Endodermal cell (in vitro differentiated cells): Measurements from ENCODE around the gene DDX56. TPM values are rescaled to one million over a fixed set of nuclear protein-coding genes. Genes with fewer than 3 reads are reported as not detected.
A peak's percentile ranks its signal among the peaks of the same experiment; 100 is the strongest.

Experiments used
- DNase-seq: peaks from one replicate; pipeline ENCODE4 v3.0.0-alpha.2; 2017
- H3K27ac ChIP-seq: 2 replicates; pipeline ENCODE4 v1.5.1; 2013; ENCODE audit warnings: mild to moderate bottlenecking, low read depth, low read length, moderate library complexity
- H3K27me3 ChIP-seq: 2 replicates; pipeline ENCODE4 v1.6.1; 2013; ENCODE audit warnings: mild to moderate bottlenecking, low read length, moderate library complexity; ENCODE audit not compliant: insufficient read depth, control insufficient read depth, poor library complexity, severe bottlenecking
- H3K36me3 ChIP-seq: 2 replicates; pipeline ENCODE4 v1.7.0; 2013; ENCODE audit warnings: mild to moderate bottlenecking, low read length, moderate library complexity; ENCODE audit not compliant: control insufficient read depth, insufficient read depth
- H3K4me1 ChIP-seq: one replicate; pipeline ENCODE4 v1.7.0; 2013; ENCODE audit warnings: low read length; ENCODE audit not compliant: control insufficient read depth, insufficient read depth
- H3K4me3 ChIP-seq: 2 replicates; pipeline ENCODE4 v1.5.1; 2013; ENCODE audit warnings: mild to moderate bottlenecking, low read length, moderate library complexity
- H3K9ac ChIP-seq: 2 replicates; pipeline ENCODE4 v1.6.1; 2013; ENCODE audit warnings: mild to moderate bottlenecking, low read length, moderate library complexity; ENCODE audit not compliant: poor library complexity, severe bottlenecking; ENCODE audit errors: extremely low read depth
- H3K9me3 ChIP-seq: 2 replicates; pipeline ENCODE4 v1.6.1; 2013; ENCODE audit warnings: mild to moderate bottlenecking, low read length, moderate library complexity; ENCODE audit not compliant: control insufficient read depth
- H3K27ac Mint-ChIP-seq: 2 replicates; pipeline ENCODE4 v1.8.0; 2020; ENCODE audit warnings: mixed read lengths
- H3K27me3 Mint-ChIP-seq: 2 replicates; pipeline ENCODE4 v1.8.0; 2021; ENCODE audit warnings: mild to moderate bottlenecking, mixed read lengths; ENCODE audit not compliant: insufficient read depth
- H3K36me3 Mint-ChIP-seq: 2 replicates; pipeline ENCODE4 v1.8.0; 2020; ENCODE audit warnings: low read depth, mixed read lengths
- H3K4me1 Mint-ChIP-seq: 2 replicates; pipeline ENCODE4 v1.8.0; 2020; ENCODE audit warnings: mixed read lengths
- H3K4me3 Mint-ChIP-seq: 2 replicates; pipeline ENCODE4 v1.8.0; 2020; ENCODE audit warnings: mild to moderate bottlenecking, moderate library complexity, mixed read lengths
- H3K9me3 Mint-ChIP-seq: 2 replicates; pipeline ENCODE4 v1.8.0; 2020; ENCODE audit warnings: mild to moderate bottlenecking, mixed read lengths
- CTCF ChIP-seq: fragments of 200-600 bp; sonication (generic); conservative IDR thresholded peaks from 2 replicates; pipeline ENCODE4 v1.5.0; 2021; ENCODE audit warnings: antibody characterized with exemption, mild to moderate bottlenecking
- WGBS, 2 experiments: methylation state at CpG; one replicate each; pipeline versions ENCODE4 v1.1.5 to v1.1.7; 2013; ENCODE audit warnings: missing lambda C conversion rate in 2 of 2, mixed read lengths in 1 of 2; ENCODE audit not compliant: insufficient coverage in 1 of 2, insufficient read length in 1 of 2; 5-methylcytosine and 5-hydroxymethylcytosine counted together
- total RNA-seq, 2 donors: library from RNA; stranded (reverse); fragmentation: NEBNext Ultra II Directional in 1 of 2; extraction: Animal tissue kit (Norgen Biotek cat#: 25700) in 1 of 2; gene quantifications; 2 replicates in 1 of 2; 3 replicates in 1 of 2; pipeline ENCODE4 v1.2.1, GENCODE V29; 2021

DDX56 gene
- total RNA-seq, 2 donors from 2014 or later = 73.6 to 79.2 TPM

DNA sequence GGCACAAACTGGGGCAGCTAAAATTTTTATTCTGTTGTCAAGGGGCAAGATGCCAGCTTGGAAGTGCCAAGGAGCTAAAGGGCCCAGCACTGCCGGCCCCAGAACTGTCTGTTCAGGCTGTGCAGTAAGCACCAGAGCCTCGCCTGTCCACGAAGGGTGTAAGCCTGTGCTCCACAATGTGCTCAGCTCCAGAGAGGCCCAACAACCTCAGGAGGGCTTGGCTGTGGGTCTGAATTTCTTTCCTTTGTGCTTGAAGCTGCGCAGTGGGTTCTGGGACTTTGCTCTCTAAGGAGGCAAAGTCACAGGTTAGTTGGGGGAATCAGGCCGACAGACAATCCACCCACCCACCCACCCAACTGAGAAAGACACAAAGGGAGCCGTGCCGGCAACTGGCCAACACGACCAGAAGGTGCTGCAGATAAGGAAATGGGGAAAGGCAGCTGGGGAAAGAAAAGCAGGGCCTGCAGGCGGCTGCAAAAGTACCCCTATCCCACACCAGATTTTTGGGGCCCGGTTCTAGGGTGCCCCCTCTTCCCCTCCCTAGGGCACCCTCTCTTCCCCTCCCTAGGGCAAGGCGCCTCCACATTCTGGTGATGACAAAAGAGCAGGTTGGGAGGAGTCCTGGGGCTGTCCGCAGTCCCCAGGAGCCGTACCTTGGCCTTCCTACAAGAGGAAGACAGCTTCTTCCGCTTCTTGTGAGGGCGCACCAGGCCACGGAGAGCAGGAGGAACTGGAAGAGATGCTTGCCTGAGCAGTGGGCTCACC is 7.7 kb downstream of the DDX56 start:
- H3K27me3 ChIP-seq = no peaks in the 10 kb centered on the region
- no peak for DNase-seq
- H3K9me3 ChIP-seq = no peaks in the 10 kb centered on the region
- no peaks in the 10 kb centered on the region for H3K9me3 Mint-ChIP-seq
- peaks cover 68% of the 10 kb centered on the region for H3K36me3 ChIP-seq
- no peak overlapping the region for H3K4me3 Mint-ChIP-seq
- WGBS, 2 experiments = 92 to 95% methylated on average over 9 to 12 of the region's 16 CpGs
- no peak overlapping the region for H3K4me3 ChIP-seq
- H3K27ac ChIP-seq = no peak overlapping the region
- peak overlapping the region; percentile 52 for H3K27ac Mint-ChIP-seq
- H3K36me3 Mint-ChIP-seq = peaks cover 65% of the 10 kb centered on the region
- H3K4me1 ChIP-seq = peaks cover 2% of the 10 kb centered on the region
- no peak overlapping the region for H3K9ac ChIP-seq
- peaks cover 3% of the 10 kb centered on the region for H3K4me1 Mint-ChIP-seq
- H3K27me3 Mint-ChIP-seq = no peaks in the 10 kb centered on the region
- peak; percentile 51 for TF ChIP-seq CTCF

DNA sequence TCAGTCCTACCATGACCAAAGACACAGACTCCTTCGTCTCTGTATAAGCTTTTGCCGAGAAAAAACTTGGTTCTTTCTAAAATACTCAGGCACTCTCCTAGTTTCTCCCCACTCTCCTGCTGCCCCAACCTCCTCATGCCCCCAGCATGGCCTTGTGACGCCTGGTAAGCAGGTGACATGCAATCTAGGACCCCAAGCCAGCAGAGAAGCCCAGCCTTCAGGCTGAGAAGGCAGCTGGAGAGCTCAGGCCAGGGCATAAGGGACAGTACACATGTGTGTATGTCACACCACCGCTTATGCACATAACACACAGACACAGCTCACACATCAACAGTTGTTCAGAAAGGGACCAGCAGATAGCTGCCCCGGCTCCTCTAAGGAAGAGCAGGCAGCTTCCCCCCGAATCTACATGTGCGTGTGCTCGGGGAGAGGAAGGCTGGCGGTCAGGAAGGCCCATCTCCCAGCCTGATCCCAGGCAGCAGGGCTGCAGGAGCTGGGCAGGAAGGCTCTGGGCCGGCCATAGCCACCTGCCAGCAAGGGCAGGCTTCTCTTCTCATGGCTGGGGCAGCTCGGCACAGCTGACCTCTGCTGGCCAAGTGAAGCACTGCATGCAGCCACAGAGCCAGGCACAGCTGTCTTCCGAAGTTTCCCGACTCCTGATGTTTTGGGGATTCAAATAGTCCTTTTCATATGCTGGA is 8.5 kb downstream of the DDX56 start:
- peak overlapping the region; percentile 66 for H3K27ac Mint-ChIP-seq

GRCh38 chr7:44564606-44565005 is 9.1 kb downstream of the DDX56 start:
- peaks cover 2% of the 10 kb centered on the region for H3K4me1 ChIP-seq
- WGBS, 2 experiments = 97 to 100% methylated on average over 2 of the region's 2 CpGs
- H3K9ac ChIP-seq = no peak overlapping the region
- H3K27me3 ChIP-seq = no peaks in the 10 kb centered on the region
- no peak overlapping the region for H3K4me3 ChIP-seq
- peaks cover 54% of the 10 kb centered on the region for H3K36me3 ChIP-seq
- Mint-ChIP-seq H3K4me3 (no peak overlapping the region), H3K4me1 (peaks cover 3% of the 10 kb centered on the region), H3K36me3 (peaks cover 54% of the 10 kb centered on the region), H3K27ac (no peak overlapping the region), H3K27me3 (no peaks in the 10 kb centered on the region), H3K9me3 (no peaks in the 10 kb centered on the region)
- TF ChIP-seq CTCF = no peak
- no peak overlapping the region for H3K27ac ChIP-seq
- DNase-seq = no peak
- no peaks in the 10 kb centered on the region for H3K9me3 ChIP-seq

More for the DNA sequence above, 8.5 kb downstream of the DDX56 start:
- Histone ChIP-seq H3K4me3 (no peak overlapping the region), H3K9me3 (no peaks in the 10 kb centered on the region), H3K27ac (no peak overlapping the region), H3K9ac (no peak overlapping the region), H3K27me3 (no peaks in the 10 kb centered on the region), H3K36me3 (peaks cover 60% of the 10 kb centered on the region), H3K4me1 (peaks cover 2% of the 10 kb centered on the region)
- DNase-seq = peak; percentile 94
- Mint-ChIP-seq H3K9me3 (no peaks in the 10 kb centered on the region), H3K36me3 (peaks cover 60% of the 10 kb centered on the region), H3K4me1 (peaks cover 3% of the 10 kb centered on the region), H3K27me3 (no peaks in the 10 kb centered on the region), H3K4me3 (no peak overlapping the region)
- peak; percentile 97 for TF ChIP-seq CTCF
- WGBS, 2 experiments = 80 to 81% methylated on average over 11 to 13 of the region's 13 CpGs
